NCI-H2196 treated with DMSO at 0.1 percent for 48 hours (cell line): Measurements from ENCODE around the gene C16orf96.
A peak's percentile ranks its signal among the peaks of the same experiment; 100 is the strongest.

Source experiments
- DNase-seq: peaks from one replicate; lab custom pipeline; 2025; ENCODE audit not compliant: unreplicated experiment; lab: John Stamatoyannopoulos, UW

C16orf96 gene

GRCh38 chr16:4525069-4525468 is 31.1 kb upstream of the C16orf96 start:
- no peak for DNase-seq

GRCh38 chr16:4525634-4526277 is 30.4 kb upstream of the C16orf96 start:
- DNase-seq = no peak

GRCh38 chr16:4529085-4530060 is 26.8 kb upstream of the C16orf96 start:
- DNase-seq = no peak

- DNase-seq = no peak
Measured at GRCh38 chr16:4531811-4532210, 24.3 kb upstream of the C16orf96 start.

- DNase-seq = no peak
Measured at GRCh38 chr16:4532238-4532637, 23.9 kb upstream of the C16orf96 start.

GRCh38 chr16:4533490-4533889 is 22.6 kb upstream of the C16orf96 start:
- DNase-seq = no peak

GRCh38 chr16:4534151-4534790 is 21.9 kb upstream of the C16orf96 start:
- DNase-seq = no peak

GRCh38 chr16:4535627-4536108 is 20.5 kb upstream of the C16orf96 start:
- no peak for DNase-seq

- DNase-seq = no peak
Measured at GRCh38 chr16:4536391-4537106, 19.6 kb upstream of the C16orf96 start.

GRCh38 chr16:4537376-4538343 is 18.5 kb upstream of the C16orf96 start:
- no peak for DNase-seq

GRCh38 chr16:4538350-4539235 is 17.5 kb upstream of the C16orf96 start, which contains the start of gene CDIP1:
TSS of gene CDIP1 (minus strand) at chr16:4538773. CDS start at chr16:4514130, 24,643 bp downstream.
- DNase-seq = peak; percentile 94

GRCh38 chr16:4539716-4540284 is 16.3 kb upstream of the C16orf96 start:
- no peak for DNase-seq

- no peak for DNase-seq
Measured at GRCh38 chr16:4544473-4544872, 11.7 kb upstream of the C16orf96 start.

- DNase-seq = no peak
Measured at GRCh38 chr16:4548124-4548523, 8.0 kb upstream of the C16orf96 start.

GRCh38 chr16:4550591-4550990 is 5.5 kb upstream of the C16orf96 start:
- no peak for DNase-seq

GRCh38 chr16:4552541-4552940 is 3.6 kb upstream of the C16orf96 start:
- no peak for DNase-seq

GRCh38 chr16:4556580-4556979 is 440 bp downstream of the C16orf96 start:
- no peak for DNase-seq

GRCh38 chr16:4557973-4558372 is 1.8 kb downstream of the C16orf96 start:
- DNase-seq = no peak
